Activated CD4-positive, alpha-beta T cell treated with anti-CD3 and anti-CD28 coated beads, Interleukin-2, Interleukin-4, amounts not matched to agents 100 ng/mL and 50 ng/mL, durations not matched to agents 16 hours and 8 hours (primary cell): ENCODE results near the gene LGALS13.
A peak's percentile ranks its signal among the peaks of the same experiment; 100 is the strongest.
"Not testable (repeated sequence)": the region's sequence is repeated elsewhere in the genome, so short reads cannot be mapped to it uniquely, and the experiment has no call there.

ENCODE experiments used
- DNase-seq: peaks from one replicate; pipeline ENCODE4 v3.0.0-alpha.2; 2020; ENCODE audit warnings: low spot score

The LGALS13 gene

GRCh38 chr19:39617745-39618144 is 15.4 kb downstream of the LGALS13 start:
- no peak for DNase-seq

GRCh38 chr19:39623946-39624345 is 21.6 kb downstream of the LGALS13 start:
- DNase-seq, result no peak

GRCh38 chr19:39627631-39628030 is 25.3 kb downstream of the LGALS13 start:
- DNase-seq, result not testable (repeated sequence)

GRCh38 chr19:39631178-39631577 is 28.9 kb downstream of the LGALS13 start:
- DNase-seq, result no peak

- no peak for DNase-seq
Observed at GRCh38 chr19:39631626-39632025, 29.3 kb downstream of the LGALS13 start.

- no peak for DNase-seq
Observed at GRCh38 chr19:39637891-39638290, 35.6 kb downstream of the LGALS13 start.

- no peak for DNase-seq
Observed at GRCh38 chr19:39641773-39642172, 39.4 kb downstream of the LGALS13 start.

GRCh38 chr19:39643591-39643990 is 41.3 kb downstream of the LGALS13 start:
- no peak for DNase-seq

GRCh38 chr19:39645800-39646411 is 43.6 kb downstream of the LGALS13 start:
- DNase-seq, result peak; percentile 4

- DNase-seq, result no peak
Observed at GRCh38 chr19:39647918-39648317, 45.6 kb downstream of the LGALS13 start.

GRCh38 chr19:39655613-39656012 is 53.3 kb downstream of the LGALS13 start, which contains the start of gene LGALS16:
TSS of gene LGALS16 (plus strand) at chr19:39655913. CDS start at chr19:39655962, 49 bp downstream.
- DNase-seq, result no peak
